ENCODE measurements around the gene TSPAN15.

DNA sequence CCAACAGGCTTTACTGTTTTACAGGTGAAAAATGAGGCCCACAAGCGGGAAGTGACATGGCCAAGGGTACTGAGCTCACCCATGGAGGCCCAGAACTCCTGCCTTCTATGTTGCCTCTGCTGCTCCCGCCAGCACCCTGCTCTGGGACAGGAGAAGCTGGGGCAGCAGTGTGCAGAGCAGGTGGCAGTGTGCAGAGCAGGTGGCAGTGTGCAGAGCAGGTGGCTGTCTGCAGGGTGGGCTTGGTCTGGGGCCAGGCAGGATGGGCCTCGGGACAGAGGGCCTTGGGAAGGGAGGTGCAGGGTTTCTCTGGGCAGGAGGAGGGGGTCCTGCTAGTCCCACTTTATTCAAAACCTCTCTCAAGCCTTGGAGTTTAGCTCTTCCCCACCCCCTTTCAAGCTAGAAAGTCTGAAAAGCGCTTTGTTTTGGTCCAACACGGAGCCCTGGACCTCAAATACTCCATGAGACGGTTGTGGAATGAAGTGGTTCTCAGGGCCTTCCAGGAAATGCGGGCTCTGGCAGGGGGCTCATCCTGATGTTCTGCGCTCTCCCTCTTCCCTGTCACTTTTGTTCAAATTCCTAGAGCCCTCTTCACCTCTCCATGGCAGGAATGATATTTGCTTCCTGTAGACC is 26.8 kb downstream of the TSPAN15 start:
- no peak for TF ChIP-seq BHLHE40 (IDR thresholded peaks at IDR 0.05; ENCODE audit: borderline replicate concordance)
- TF ChIP-seq SUZ12 (IDR thresholded peaks at IDR 0.05), result no peak
- TF ChIP-seq LEF1 (IDR thresholded peaks at IDR 0.05; ENCODE audit: borderline replicate concordance), result no peak
- TF ChIP-seq NFRKB (IDR thresholded peaks at IDR 0.05), result no peak
- TF ChIP-seq, protein P1, sequence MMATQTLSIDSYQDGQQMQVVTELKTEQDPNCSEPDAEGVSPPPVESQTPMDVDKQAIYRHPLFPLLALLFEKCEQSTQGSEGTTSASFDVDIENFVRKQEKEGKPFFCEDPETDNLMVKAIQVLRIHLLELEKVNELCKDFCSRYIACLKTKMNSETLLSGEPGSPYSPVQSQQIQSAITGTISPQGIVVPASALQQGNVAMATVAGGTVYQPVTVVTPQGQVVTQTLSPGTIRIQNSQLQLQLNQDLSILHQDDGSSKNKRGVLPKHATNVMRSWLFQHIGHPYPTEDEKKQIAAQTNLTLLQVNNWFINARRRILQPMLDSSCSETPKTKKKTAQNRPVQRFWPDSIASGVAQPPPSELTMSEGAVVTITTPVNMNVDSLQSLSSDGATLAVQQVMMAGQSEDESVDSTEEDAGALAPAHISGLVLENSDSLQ (IDR thresholded peaks at IDR 0.05), result no peak
- TF ChIP-seq ARNT (IDR thresholded peaks at IDR 0.05), result no peak
- no peak for TF ChIP-seq FOXK2 (IDR thresholded peaks at IDR 0.05)
- no peak for TF ChIP-seq SP1 (IDR thresholded peaks at IDR 0.05)
- no peak for TF ChIP-seq FOXM1 (IDR thresholded peaks at IDR 0.05; ENCODE audit: borderline replicate concordance)
- TF ChIP-seq ZNF384 (IDR thresholded peaks at IDR 0.05), result no peak
- TF ChIP-seq ELF4 (IDR thresholded peaks at IDR 0.05), result no peak
- TF ChIP-seq L3MBTL2 (conservative IDR thresholded peaks at IDR 0.05), result no peak
- TF ChIP-seq CTBP1 (IDR thresholded peaks at IDR 0.05; ENCODE audit: borderline replicate concordance), result no peak

Measured in HEK293T (cell line).